Upper lobe of left lung (tissue), 6 donors: ENCODE results near the gene POLA1. TPM values are rescaled to one million over a fixed set of nuclear protein-coding genes. Genes with fewer than 3 reads are reported as not detected.

Source experiments
- ATAC-seq, 2 donors: fragments of 200-7000 bp; cut with Tn5 transposase; one replicate each; pipeline ENCODE4 v1.9.1; 2022; ENCODE audit warnings: mild to moderate bottlenecking in 2 of 2, moderate library complexity in 2 of 2; ENCODE audit not compliant: low FRiP score in 2 of 2
- DNase-seq, 2 donors: peaks; one replicate each; pipeline ENCODE4 v3.0.0-alpha.2; 2019 to 2020
- H3K27ac ChIP-seq, 4 donors: fragments of 200-600 bp; sonication (generic); one replicate each; pipeline ENCODE4 v1.5.1; 2016 to 2019
- H3K27me3 ChIP-seq, 4 donors: fragments of 200-600 bp; sonication (generic); one replicate each; pipeline ENCODE4 v1.5.1; 2017 to 2019
- H3K36me3 ChIP-seq, 4 donors: fragments of 200-600 bp; sonication (generic); one replicate each; pipeline ENCODE4 v1.5.1; 2016 to 2019
- H3K4me1 ChIP-seq, 4 donors: fragments of 200-600 bp; sonication (generic); one replicate each; pipeline ENCODE4 v1.5.1; 2018 to 2019
- H3K4me3 ChIP-seq, 4 donors: fragments of 200-600 bp; sonication (generic); one replicate each; pipeline ENCODE4 v1.5.1; 2017 to 2019; ENCODE audit warnings: mild to moderate bottlenecking in 2 of 4, moderate library complexity in 1 of 4
- H3K9me3 ChIP-seq, 4 donors: fragments of 200-600 bp; sonication (generic); one replicate each; pipeline ENCODE4 v1.5.1; 2018 to 2019
- CTCF ChIP-seq, 6 experiments: fragments of 450-650 bp in 4 of 6; fragments of 200-600 bp in 2 of 6; sonication (generic) in 2 of 6; IDR thresholded peaks; one replicate each; pipeline ENCODE4 v1.5.1; 2016 to 2019; ENCODE audit warnings: antibody characterized with exemption in 6 of 6
- EP300 ChIP-seq, 4 donors: sonication (generic); formaldehyde crosslinking; IDR thresholded peaks; one replicate each; pipeline ENCODE4 v1.5.1; 2017; ENCODE audit warnings: antibody characterized with exemption in 4 of 4, control low read depth in 2 of 4
- POLR2A ChIP-seq, 4 donors: fragments of 450-650 bp; IDR thresholded peaks; one replicate each; pipeline ENCODE4 v1.5.1; 2016 to 2017; ENCODE audit warnings: antibody characterized with exemption in 4 of 4, mild to moderate bottlenecking in 2 of 4
- POLR2AphosphoS5 ChIP-seq, 2 donors: sonication (generic); formaldehyde crosslinking; IDR thresholded peaks; one replicate each; pipeline ENCODE4 v1.5.1; 2017; ENCODE audit warnings: antibody characterized with exemption in 2 of 2
- WGBS, 2 donors: methylation state at CpG; one replicate each; pipeline ENCODE4 v1.1.5; 2017 to 2018; 5-methylcytosine and 5-hydroxymethylcytosine counted together
- total RNA-seq, 6 donors: library from RNA; depleted of rRNA in 4 of 6; stranded (reverse); fragments of >200 nt in 4 of 6; gene quantifications; one replicate each; pipeline versions ENCODE4 v1.1.0 to v1.2.1, GENCODE V29; 2016 to 2021
- donor health status: DM: no; HTN: no; CAD: no; lungs with moderate emphysema.
- donor health status: DM: no; HTN: yes; CAD: no; lungs with severe emphysema.

Gene POLA1
- total RNA-seq, 6 donors from 2014 or later = 6.3 to 15.7 (median 8.9) TPM

GRCh38 chrX:24760363-24761000, 66.8 kb downstream of the POLA1 start:
- 68 to 80% methylated on average over 2 to 4 of the region's 4 CpGs for WGBS, 2 donors
- no peak for ATAC-seq
- H3K4me1 ChIP-seq = no peaks in the 10 kb centered on the region
- TF ChIP-seq EP300 (IDR thresholded peaks at IDR 0.05) = no peak
- no peak for TF ChIP-seq CTCF (IDR thresholded peaks at IDR 0.05)
- DNase-seq = no peak
- H3K36me3 ChIP-seq = peaks cover 0 to 4% (median 0%) of the 10 kb centered on the region in 4 donors
- no peak overlapping the region for H3K4me3 ChIP-seq
- no peaks in the 10 kb centered on the region for H3K27me3 ChIP-seq
- no peak overlapping the region for H3K27ac ChIP-seq
- H3K9me3 ChIP-seq = no peaks in the 10 kb centered on the region

- H3K27ac ChIP-seq = no peak overlapping the region
- peaks cover 0 to 4% (median 0%) of the 10 kb centered on the region in 4 donors for H3K36me3 ChIP-seq
- TF ChIP-seq CTCF (IDR thresholded peaks at IDR 0.05) (no peak), EP300 (IDR thresholded peaks at IDR 0.05) (no peak), POLR2A (IDR thresholded peaks at IDR 0.05) (no peak), POLR2AphosphoS5 (IDR thresholded peaks at IDR 0.05) (no peak)
- no peak for ATAC-seq
- WGBS, 2 donors = 77 to 93% methylated on average over 6 of the region's 6 CpGs
- H3K9me3 ChIP-seq = no peaks in the 10 kb centered on the region
- no peak for DNase-seq
- H3K27me3 ChIP-seq = no peaks in the 10 kb centered on the region
- H3K4me1 ChIP-seq = no peaks in the 10 kb centered on the region
- H3K4me3 ChIP-seq = no peak overlapping the region
These were observed 67.6 kb downstream of the POLA1 start for GRCh38 chrX:24761306-24761705.

- H3K27ac ChIP-seq = no peak overlapping the region
- H3K9me3 ChIP-seq = no peaks in the 10 kb centered on the region
- H3K27me3 ChIP-seq = peaks cover 0 to 2% (median 0%) of the 10 kb centered on the region in 4 donors
- no peak for ATAC-seq
- DNase-seq = no peak
- no peak for TF ChIP-seq EP300 (IDR thresholded peaks at IDR 0.05)
- TF ChIP-seq POLR2AphosphoS5 (IDR thresholded peaks at IDR 0.05) = no peak
- peaks cover 0 to 4% (median 0%) of the 10 kb centered on the region in 4 donors for H3K36me3 ChIP-seq
- no peak overlapping the region for H3K4me3 ChIP-seq
- 70 to 76% methylated on average over 3 of the region's 3 CpGs for WGBS, 2 donors
- no peaks in the 10 kb centered on the region for H3K4me1 ChIP-seq
These were observed 70.3 kb downstream of the POLA1 start for GRCh38 chrX:24763989-24764388.

- Histone ChIP-seq H3K9me3 (no peaks in the 10 kb centered on the region), H3K36me3 (peaks cover 0 to 3% (median 0%) of the 10 kb centered on the region in 4 donors), H3K4me3 (no peak overlapping the region), H3K4me1 (no peaks in the 10 kb centered on the region), H3K27ac (no peak overlapping the region), H3K27me3 (peaks cover 0 to 2% (median 0%) of the 10 kb centered on the region in 4 donors)
- TF ChIP-seq POLR2A (IDR thresholded peaks at IDR 0.05) = no peak
- no peak for TF ChIP-seq POLR2AphosphoS5 (IDR thresholded peaks at IDR 0.05)
- no peak for TF ChIP-seq EP300 (IDR thresholded peaks at IDR 0.05)
- no peak for TF ChIP-seq CTCF (IDR thresholded peaks at IDR 0.05)
- WGBS, 2 donors = 84 to 100% methylated on average over 1 of the region's 1 CpG
- ATAC-seq (no peak), DNase-seq (no peak)
These were observed 73.8 kb downstream of the POLA1 start for GRCh38 chrX:24767557-24767956.

GRCh38 chrX:24768556-24768955, 74.8 kb downstream of the POLA1 start:
- no peaks in the 10 kb centered on the region for H3K4me1 ChIP-seq
- no peaks in the 10 kb centered on the region for H3K9me3 ChIP-seq
- WGBS, 2 donors = 88 to 97% methylated on average over 5 of the region's 5 CpGs
- no peak for TF ChIP-seq POLR2AphosphoS5 (IDR thresholded peaks at IDR 0.05)
- TF ChIP-seq EP300 (IDR thresholded peaks at IDR 0.05) = no peak
- TF ChIP-seq POLR2A (IDR thresholded peaks at IDR 0.05) = no peak
- TF ChIP-seq CTCF (IDR thresholded peaks at IDR 0.05) = no peak
- H3K27me3 ChIP-seq = peaks cover 0 to 2% (median 0%) of the 10 kb centered on the region in 4 donors
- H3K27ac ChIP-seq = no peak overlapping the region
- ATAC-seq = no peak
- no peak overlapping the region for H3K4me3 ChIP-seq
- no peak for DNase-seq
- peaks cover 0 to 3% (median 0%) of the 10 kb centered on the region in 4 donors for H3K36me3 ChIP-seq
